GM19025 (cell line): ENCODE measurements around the gene SLC5A7.

Experiments
- ATAC-seq: cut with Tn5 transposase; IDR thresholded peaks from one replicate; pipeline ENCODE4 v1.9.1; 2021; ENCODE audit warnings: mild to moderate bottlenecking, low read depth, moderate library complexity; ENCODE audit not compliant: unreplicated experiment

Gene SLC5A7

DNA sequence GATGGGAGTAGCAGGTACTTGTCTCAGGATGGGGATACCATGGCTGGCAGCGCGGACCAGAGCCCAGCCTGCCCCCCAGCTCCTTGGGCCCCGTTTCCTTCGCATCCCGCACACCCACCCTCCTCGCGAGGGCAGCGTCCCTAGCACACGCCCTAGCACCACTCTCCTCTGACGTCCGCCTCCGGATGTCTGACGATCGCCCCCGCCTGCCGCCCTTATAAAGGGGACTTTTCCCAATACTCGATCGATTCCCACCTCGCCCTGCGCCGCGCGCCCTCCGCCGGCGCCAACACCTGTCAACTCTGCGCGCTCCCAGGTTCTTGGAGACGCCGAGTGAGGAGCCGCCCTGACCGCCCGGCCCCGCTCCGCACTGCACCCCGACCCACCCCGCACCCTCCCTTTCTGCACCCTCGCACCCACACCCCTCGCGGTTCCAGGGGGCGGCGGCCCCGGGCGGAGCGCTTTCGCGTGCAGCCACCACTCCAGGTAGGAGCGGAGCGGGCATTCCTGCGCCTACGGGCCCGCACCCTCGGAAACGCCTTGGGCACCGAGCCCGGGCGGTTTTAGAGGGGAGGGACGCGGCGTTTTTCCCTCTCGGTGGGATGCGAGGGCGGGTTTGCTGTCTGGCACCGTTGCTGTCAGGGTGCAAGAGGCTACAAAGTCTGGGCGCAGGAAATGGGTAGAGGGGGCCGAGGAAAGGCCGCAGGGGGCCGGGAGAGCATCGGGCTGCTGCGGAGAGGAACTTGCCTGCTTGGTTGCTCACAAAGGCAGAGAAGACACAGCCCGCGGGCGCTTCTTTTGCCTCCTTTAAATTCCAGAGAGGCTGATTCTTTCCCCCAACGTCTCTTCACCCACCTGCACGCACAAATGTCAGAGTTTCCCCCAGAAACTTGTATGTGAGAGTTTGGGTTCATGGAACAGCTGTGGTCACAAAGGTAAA is at the start of gene SLC5A7:
Gene SLC5A7, plus strand, starts transcription at position 247 of the 940 bp plus-strand sequence. CDS start 1,632 bp downstream, outside the sequence.
- ATAC-seq, result no peak

DNA sequence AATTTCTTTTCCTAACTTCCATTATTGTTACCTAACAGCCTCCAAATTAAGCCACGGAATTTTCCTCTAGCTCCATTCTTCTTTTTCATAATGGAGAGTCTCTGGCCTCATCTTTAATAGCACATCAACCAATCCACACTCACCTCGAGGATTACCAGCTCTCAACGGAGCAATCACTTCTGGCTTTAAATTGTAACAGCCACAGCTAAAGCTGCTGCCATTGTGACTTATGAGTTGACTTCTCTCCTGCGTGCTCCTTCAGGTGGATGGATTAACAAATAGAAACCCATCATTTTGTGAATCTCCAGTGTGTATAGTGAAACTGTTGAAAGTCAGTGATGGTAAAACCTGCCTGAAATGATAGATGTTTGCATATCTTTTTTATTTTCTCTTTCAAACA is 24.9 kb upstream of the SLC5A7 start:
- no peak for ATAC-seq

DNA sequence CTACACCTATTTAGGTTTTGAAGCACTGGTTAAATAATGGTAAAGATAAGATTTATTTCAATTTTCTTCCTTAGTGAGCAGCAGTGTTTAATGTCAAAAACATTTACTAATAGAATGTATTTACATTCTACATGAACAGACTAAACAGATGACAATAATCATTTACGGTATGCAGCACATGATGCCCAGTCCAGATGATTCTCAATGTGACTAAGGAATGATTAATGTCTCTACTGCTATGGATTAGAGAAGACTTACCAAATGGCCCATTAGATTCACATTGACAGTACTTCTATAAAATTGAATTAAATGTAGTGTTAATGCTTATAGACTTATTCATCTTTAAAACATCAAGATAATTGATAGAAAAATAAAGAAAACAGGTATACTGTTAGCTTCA is 22.1 kb upstream of the SLC5A7 start:
- ATAC-seq, result no peak

DNA sequence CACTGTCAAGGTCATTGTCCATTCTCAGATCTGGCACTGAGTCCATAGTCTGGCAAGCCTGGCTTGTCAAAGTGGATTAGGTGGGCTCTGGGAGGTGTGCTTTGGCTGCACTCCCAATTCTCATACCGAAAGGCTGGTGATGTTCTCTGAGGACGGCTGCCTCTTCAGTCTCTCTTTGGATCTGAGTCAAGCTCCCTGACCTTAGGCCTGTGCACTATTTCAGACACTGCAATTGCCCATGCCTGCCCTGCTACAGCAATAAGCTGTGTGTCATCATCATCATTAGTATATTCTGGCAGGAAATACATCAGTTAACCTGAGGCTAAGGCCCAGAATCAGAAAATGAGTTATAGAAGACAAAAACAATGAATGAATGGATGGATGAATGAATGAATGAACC is 1.6 kb upstream of the SLC5A7 start:
- ATAC-seq, result no peak

DNA sequence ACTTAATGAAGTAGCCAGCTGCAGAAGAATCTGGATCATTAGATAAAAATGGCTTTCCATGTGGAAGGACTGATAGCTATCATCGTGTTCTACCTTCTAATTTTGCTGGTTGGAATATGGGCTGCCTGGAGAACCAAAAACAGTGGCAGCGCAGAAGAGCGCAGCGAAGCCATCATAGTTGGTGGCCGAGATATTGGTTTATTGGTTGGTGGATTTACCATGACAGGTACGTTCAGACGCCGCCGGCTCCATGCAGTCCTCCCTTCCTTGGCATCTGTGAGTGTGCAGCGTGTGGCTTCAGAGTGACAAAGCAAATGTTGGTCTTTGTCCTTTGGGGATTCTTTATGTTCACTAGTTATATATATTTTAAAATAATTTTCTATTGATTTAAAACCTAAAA is 1.8 kb downstream of the SLC5A7 start:
- ATAC-seq, result no peak

DNA sequence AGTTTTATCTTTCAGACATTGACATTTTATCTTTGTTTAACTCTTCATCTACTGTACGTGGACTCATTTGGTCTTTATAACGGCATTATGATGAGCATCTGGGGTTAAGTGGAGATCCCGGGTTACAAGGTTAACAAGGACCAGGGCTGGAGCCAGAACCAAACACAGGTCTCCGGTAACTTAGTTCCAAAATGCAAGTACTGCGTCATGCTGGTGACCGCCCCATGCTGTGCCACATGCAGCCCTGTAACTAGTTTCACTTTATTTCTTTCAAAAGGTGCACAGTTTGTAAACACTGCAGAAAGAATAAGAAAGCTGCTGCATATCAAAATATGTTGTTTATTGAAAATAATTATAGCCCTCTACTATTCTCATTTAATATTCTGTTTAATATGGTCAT is 3.1 kb downstream of the SLC5A7 start:
- no peak for ATAC-seq

DNA sequence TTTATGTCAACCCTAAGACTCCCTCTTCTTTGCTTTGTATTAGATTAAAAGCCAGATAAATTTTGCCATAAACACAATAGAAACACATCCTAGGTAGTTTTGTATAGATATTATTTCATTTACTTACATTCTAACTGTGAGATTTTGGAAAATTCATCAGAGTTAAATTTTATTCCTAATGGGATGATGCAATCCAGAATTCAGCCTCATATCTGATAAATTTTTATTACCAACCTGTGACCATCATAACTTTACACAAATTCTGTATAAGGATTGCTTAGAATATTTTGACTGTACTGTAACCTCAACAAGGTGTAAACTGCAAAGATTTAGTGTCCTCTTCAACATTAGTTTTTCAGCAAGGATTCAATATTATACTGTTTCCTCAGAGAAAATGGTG is 4.4 kb downstream of the SLC5A7 start:
- no peak for ATAC-seq

DNA sequence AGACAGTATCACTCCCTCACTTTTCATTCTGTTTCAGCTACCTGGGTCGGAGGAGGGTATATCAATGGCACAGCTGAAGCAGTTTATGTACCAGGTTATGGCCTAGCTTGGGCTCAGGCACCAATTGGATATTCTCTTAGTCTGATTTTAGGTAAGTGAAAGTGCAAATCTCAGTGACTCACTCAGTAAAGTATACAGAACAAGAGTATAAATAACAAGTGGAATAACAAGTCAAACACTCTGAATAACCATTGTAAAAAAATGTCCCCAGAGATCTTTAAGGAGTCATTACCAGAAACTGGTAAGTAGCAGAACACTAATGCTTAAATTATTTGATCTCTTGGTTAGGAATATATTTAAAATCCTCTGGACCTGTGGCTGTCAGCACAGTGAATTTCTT is 5.7 kb downstream of the SLC5A7 start:
- ATAC-seq, result no peak

DNA sequence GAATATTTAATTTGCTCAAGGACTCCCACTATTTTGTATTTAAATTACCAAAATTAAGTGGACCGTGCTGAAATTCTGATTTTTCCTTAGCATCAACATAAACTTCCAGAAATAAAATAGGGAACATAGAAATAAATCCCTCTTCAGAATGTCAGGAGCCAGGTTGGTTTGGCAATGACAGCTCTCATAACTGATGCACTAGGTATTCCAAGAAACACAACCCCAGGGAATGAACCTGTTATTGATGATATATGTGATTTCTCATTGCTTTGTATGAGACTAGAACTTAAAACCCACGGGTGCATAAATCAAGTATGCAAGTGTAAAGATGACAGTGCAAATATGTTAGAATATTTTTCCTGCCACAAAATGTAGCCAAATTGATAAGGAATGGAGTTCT is 12.8 kb downstream of the SLC5A7 start:
- ATAC-seq, result no peak

DNA sequence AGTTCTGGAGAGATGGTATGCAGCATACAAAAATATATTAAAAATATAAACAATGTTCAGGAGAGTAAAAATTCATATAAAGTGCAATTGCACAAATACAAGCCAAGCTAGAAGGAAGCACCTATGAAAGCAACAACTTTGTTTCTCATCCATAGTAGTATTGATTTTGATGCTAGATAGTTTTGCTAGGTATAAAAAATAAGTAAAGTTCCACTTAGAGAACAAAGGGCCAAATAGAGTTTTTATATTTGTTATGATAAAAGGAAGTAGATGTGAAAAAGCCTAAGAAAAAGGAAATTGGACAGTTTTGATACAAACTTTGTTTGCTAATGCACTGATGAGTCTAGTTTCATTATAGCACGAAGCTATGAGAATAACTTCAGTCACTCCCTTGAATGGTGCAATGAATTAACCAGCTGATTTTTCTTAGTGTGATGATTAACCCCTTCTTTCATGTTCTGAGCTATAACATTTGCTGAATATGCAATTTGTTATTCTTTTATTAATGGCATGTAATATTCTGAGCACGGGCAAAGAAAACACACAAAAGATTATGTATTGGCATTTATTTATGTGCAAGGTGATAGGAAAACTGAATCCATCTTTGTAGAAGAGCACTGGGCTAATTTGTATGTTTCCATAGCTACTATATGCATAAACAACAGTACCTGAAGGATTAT is 24.7 kb downstream of the SLC5A7 start:
- ATAC-seq, result no peak

DNA sequence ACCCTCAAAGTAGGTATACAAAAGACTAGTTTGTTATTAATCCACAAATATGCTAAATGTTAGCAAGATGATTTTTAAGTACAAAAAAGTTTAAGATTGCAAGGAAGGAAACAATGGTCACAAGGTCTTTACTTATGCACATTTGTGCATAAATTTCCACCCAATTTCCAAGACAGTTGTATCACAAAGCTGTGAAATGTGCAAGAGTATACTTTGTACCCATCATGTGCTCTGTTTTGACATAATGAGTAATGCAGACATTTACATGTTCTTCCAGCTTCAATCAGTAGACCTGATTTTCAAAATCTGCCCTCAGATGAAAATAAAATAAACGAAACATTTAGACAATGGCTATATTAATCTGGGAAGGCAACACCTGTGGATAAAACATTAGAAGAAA is 27.0 kb downstream of the SLC5A7 start:
- ATAC-seq, result no peak

DNA sequence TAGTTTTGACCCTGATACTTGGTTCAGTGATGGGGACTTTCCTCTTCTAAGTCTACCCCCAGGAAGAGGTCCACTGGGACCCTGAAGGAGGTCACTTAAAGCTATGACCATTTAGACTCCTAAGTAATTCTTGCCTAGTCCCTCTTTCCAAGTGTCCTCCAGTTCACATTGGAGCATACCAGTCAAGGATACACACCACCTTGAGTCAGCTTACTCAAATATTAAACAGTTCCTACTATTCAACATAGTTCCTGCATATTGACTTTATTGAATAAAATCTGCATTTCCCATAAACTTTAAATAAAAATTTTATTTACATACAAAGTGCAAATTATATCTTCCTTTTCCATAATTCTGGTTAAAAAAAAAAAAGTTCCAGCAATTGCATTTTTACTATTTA is 36.3 kb downstream of the SLC5A7 start:
- ATAC-seq, result no peak

DNA sequence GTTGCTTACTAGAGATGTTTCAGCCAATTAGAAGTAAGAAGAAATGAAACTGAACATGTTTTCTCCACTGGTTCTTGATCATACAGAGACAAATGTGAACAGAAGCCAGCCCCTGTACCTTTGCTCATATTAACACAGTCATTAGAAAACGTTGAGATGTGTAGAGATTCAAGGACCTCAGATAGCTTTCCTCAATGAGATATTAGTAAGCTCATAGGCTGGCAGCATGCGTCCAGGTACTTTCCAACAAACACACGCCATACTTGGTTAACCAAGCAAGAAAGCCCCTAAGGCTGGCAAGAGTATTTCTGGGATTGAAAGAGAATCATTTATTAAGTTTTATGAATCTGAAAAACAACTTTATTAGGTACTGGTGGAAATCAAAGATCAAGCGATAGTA is 37.5 kb downstream of the SLC5A7 start:
- no peak for ATAC-seq

DNA sequence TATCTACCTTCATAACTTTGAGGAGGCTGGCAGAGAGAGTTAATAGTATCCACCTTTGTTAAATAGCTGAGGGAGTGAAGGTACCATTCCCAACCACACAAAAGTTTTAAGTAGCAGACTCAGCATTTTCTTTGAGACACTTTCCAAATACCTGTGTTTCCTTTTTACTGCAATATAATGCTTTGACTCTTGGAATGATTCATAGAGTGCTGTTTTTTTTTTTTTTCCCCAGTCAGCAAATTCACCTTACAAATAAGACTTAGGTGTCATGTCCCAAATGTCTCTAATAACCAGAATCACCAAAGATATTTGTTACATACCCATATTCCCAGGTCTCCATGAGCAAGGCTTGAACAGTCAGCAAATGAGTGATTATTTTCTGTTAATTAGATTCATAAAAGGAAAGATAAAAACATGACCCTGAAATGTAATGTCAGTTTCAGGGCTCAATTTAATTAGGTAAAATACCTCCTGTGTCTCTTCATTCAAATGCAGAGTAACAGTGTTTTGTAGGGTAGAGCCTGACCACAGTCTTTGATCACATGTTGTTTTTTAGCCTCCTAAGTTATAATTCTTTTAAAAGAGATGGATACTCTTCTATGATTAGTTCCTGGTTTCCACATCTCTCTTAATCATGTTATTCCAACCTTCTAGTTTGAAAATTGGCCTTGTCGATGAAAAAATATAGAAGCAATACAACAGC is 39.9 kb downstream of the SLC5A7 start:
- ATAC-seq, result no peak

DNA sequence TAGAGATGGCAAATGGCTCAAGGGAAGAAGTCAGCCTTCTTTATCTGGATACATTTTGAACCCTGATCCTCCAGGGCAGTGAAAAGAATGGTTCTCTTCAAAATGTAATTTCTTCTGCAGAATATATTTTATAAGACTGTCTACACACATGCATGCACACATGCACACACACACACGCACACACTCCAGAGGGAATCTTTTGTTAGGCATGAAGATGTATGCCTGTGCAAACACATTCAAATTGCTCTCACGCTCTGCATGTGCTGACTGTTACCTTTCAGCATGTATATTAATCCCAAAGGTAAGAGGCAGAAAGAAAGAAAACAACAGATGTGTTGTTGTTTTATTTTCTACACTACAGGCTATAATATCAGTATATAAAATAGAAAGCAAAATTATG is 43.2 kb downstream of the SLC5A7 start:
- ATAC-seq, result no peak

DNA sequence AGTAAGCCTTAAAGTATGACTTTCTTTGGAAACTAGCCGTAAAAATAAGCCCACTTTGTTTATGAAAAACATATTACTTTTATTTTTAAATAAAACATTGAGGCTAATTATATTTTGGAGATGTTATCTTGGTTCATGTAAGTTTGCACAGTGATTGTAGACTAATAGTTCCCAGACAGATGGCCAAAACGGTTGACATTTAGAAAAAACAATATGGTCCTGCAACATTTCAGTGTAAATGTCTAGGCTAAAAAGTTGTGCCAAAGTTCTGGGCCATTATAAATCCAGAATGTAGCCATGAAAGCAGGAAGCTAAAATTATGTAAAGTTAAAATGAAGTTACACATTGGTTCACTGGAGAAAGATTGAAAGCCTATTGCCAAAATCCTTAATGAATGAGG is 43.6 kb downstream of the SLC5A7 start:
- ATAC-seq, result no peak

DNA sequence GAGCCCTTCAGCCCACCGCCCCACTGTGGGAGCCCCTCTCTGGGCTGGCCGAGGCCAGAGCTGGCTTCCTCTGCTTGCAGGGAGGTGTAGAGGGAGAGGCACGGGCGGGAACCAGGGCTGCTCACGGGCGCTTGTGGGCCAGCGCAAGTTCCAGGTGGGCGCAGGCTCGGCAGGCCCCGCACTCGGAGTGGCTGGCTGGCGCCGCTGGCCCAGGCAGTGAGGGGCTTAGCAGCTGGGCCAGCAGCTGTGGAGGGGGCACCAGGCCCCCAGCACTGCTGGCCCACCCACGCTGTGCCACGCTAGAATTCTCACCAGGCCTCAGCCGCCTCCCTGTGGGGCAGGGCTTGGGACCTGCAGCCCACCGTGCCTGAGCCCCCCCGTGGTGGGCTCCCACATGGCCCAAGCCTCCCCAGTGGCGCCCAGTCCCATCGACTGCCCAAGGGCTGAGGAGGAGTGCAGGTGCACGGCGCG is 45.2 kb downstream of the SLC5A7 start:
- no peak for ATAC-seq

DNA sequence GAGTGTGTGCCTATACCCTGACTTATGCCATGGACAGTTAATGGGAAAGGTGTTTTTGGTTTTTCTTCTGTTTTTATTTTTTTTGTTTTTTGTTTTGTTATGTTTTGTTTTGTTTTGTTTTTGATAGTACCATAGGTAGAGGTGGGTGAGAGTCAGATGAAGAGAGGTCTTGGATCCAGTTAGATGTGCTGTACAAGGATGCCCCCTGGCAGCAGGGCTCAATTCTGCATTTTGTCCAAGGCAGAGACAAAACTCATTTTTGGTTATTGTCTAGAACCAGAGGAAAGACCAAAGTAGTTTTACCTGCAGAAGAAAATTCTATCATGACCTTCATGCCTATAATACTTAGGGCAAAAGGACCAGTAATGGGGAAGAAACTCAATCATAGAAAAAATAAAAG is 48.5 kb downstream of the SLC5A7 start:
- ATAC-seq, result no peak

DNA sequence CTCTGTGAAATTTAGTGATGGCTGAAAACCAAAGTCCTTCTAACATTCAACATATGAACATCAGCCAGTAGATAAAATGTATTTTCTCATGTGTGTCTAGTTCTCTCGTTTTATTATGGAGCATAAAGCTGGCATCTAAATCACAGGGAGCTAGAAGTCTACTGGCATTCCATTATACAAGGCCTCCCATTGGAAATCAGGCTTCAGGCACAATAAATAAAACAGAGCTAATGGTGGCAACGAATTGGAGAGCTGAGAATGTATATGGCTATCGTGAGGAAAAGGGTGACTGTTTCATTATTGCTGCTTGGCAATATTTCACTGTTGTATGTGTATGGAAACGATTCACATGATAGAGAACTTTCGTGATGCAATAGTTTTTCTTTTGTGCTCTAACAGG is 62.4 kb downstream of the SLC5A7 start:
- no peak for ATAC-seq

DNA sequence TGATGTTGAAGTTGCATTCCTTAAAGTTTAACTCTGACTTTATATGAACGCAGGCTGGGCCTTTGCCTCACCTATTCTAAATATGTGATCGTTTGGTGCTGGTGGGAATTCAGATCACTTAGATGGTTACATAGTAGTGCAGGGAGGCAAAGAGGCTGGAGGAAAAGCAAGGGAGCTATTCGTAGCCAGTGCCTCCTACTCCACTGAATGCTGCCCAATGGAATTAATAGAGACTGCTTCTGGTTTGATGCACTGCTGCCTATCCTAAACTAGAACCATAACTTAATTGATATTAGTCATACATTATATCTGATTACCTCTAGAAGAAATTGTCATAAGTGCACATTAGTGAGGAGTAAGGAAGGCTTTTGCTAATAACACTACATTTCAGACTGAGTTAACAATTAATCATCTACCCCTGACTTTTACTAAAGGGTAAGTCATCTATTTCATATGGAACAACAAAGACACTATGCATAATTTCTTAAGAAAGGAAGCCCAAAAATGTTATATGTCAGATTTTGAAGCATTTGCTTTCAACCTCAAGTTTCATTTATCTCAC is 72.3 kb downstream of the SLC5A7 start:
- no peak for ATAC-seq
